ENCODE measurements around the gene NEDD4L. TPM values are rescaled to one million over a fixed set of nuclear protein-coding genes. Genes with fewer than 3 reads are reported as not detected.
"Not testable (repeated sequence)": the region's sequence is repeated elsewhere in the genome, so short reads cannot be mapped to it uniquely, and the experiment has no call there.

NEDD4L gene
- total RNA-seq, 1 donor from 2014 or later: 30.9 TPM

DNA sequence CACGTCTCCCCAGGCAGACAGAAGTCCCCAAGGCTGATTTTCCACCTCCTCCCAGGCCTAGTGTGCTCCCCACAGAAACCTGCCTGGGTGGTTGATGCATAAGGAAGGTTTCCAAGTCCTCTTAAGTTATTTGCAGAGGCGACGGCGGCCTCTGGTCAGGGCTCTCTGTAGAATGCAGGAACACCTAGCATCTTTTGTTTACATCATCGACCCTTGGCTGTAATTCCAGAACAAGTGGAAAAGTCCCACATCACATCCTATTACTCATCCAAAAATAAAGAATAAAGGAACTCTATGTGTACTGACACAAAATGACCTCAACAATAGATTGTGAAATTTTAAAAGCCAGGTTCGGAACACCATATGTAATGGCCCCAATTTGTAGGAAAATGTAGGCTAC, 373.7 kb downstream of the NEDD4L start:
- DNase-seq (ENCODE audit: low spot score) (no peak), ATAC-seq (no peak)
- intact Hi-C loops (cut with DNase I): no loop called here

- no peak for ATAC-seq
These were observed 374.3 kb downstream of the NEDD4L start for GRCh38 chr18:58418361-58418760.

DNA sequence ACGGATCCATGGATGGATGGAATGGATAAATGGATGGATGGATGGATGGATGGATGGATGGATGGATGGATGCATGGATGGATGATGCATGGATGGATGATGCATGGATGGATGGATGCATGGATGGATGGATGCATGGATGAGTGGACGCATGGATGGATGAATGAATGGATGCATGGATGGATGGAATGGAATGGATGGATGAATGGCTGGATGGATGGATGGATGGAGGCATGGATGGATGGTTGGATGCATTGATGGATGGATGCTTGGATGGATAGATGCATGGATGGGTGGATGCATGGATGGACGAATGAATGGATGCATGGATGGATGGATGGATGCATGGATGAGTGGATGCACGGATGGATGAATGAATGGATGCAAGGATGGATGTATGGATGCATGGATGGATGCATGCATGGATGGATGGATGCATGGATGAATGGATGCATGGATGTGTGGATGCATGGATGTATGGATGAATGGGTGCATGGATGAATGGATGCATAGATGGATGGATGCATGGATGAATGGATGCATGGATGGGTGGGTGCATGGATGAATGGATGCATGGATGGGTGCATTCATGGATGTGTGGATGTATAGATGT, 375.7 kb downstream of the NEDD4L start:
- no peak for DNase-seq (ENCODE audit: low spot score)
- intact Hi-C loops (cut with DNase I): no loop called here
- ATAC-seq: no peak

More at GRCh38 chr18:58418361-58418760, 374.3 kb downstream of the NEDD4L start:
- intact Hi-C loops (cut with DNase I): no loop called here
- no peak for DNase-seq (ENCODE audit: low spot score)

GRCh38 chr18:58426611-58427010, 382.6 kb downstream of the NEDD4L start:
- no peak for ATAC-seq
- intact Hi-C loops (cut with DNase I): no loop called here
- no peak for DNase-seq (ENCODE audit: low spot score)

- no peak for ATAC-seq
- intact Hi-C loops (cut with DNase I): no loop called here
- no peak for DNase-seq (ENCODE audit: low spot score)
These were observed 383.3 kb downstream of the NEDD4L start for GRCh38 chr18:58427321-58427720.

GRCh38 chr18:58429442-58429841, 385.4 kb downstream of the NEDD4L start:
- no peak for ATAC-seq
- intact Hi-C loops (cut with DNase I): no loop called here

GRCh38 chr18:58431215-58431614, 387.2 kb downstream of the NEDD4L start:
- DNase-seq (ENCODE audit: low spot score): no peak
- no peak for ATAC-seq
- intact Hi-C loops (cut with DNase I): no loop called here

More at GRCh38 chr18:58429442-58429841, 385.4 kb downstream of the NEDD4L start:
- DNase-seq (ENCODE audit: low spot score): no peak

DNA sequence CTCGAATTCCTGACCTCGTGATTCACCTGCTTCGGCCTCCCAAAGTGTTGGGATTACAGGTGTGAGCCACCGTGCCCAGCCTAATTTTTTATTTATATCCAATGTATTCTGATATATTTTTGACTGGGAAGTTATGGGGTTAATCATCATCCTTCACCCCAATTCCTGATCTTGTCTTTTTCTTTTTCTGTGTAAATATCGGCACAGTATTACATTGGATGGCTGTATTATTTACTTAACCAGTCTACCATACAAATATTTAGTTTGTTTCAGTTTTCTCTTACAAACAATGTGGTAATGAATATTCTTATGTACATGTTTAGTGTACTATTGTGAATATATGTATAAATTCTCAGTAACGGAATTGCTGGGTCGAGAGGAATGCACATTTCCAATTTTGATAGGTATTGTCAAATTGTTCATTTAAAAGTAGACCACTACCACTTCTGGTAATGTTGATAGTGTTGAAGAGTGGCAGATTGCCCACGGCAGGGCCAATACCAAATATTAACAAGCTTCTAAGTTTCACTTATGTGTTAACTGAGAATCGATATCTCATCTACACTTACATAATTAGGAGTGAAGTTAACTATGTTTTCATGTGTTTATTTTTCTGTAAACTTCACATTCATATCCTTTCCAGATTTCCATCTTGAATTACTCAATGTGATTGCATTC, 388.2 kb downstream of the NEDD4L start:
- DNase-seq (ENCODE audit: low spot score): no peak
- ATAC-seq: no peak
- intact Hi-C loops (cut with DNase I): no loop called here

DNA sequence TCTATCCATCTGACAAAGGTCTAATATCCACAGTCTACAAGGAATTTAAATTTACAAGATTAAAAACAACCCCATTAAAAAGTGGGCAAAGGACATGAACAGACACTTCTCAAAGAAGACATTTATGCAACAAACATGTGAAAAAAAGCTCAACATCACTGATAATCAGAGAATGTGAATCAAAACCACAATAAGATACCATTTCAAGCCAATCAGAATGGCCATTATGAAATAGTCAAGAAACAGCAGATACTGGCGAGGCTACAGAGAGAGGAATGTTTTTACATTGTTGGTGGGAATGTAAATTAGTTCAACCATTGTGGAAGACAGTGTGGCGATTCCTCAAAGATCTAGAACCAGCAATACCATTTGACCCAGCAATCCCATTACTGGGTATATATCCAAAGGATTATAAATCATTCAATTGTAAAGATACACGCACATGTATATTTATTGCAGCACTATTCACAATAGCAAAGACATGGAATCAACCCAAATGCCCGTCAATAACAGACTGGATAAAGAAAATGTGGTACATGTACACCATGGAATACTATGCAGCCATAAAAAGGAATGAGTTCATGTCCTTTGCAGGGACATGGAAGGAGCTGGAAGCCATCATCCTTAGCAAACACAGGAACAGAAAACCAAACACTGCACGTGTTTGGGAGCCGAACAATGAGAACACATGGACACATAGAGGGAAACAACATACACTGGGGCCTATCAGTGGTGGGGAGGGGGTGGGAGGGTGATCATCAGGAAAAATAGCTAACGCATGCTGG, 391.4 kb downstream of the NEDD4L start:
- ATAC-seq; DNase-seq (ENCODE audit: low spot score); intact Hi-C loops (cut with DNase I): not testable (repeated sequence)

DNA sequence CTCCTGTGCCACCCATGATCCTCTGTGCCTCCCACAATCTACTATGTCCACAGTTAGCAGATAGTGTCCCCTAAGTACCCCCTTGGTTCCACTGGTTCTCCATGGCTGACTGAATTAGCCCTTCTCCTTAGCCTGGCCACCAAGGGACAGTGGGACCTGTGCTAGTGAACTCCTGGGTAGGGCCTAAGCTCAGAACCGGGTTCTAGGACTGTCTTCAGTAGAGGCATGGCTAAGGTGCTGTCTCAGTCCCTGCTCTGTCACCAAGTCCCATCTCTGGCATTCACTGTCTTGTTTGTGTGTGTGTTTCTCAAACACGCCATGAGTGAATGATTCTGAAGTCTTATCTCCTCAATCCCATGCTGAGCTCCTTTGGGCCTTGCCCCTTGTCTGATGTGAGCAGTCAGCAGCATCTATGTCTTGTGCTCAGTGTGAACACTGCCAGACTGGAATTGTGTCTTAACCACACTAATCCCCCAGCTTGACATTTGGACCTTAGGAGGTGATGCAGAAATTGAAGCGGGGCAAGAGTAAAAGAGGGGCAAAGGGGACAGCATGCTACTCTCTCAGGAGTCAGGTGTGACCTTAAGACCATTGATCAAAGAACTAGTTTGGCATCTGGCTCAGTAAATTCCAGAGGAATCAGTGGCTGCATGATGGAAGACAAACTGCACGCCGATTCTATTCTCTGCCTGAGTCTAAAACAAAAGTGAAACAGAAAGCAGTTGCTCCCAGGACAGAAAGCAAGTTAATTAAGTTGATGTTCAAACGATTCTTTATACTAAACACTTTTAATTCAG, 394.3 kb downstream of the NEDD4L start:
- DNase-seq (ENCODE audit: low spot score) (no peak), ATAC-seq (peak; percentile 74)
- intact Hi-C loops (cut with DNase I): no loop called here

DNA sequence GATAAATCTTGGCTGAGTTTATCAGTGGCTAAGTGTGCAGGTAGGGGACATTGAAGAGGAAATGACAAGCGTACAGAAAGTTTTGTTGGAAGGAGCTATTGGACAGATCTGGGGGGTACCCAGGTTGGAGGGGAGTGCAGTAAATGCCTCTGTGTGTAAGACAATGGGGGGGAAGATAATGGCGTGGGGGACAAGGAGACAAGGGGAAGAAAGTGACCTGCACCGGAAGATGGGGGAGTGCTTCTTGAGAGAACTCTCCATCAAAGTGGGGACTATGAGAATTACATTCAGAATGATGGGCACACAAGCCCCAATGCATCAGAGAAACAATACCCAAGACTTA, 394.9 kb downstream of the NEDD4L start:
- ATAC-seq: peak; percentile 27
- no peak for DNase-seq (ENCODE audit: low spot score)
- intact Hi-C loops (cut with DNase I): no loop called here

DNA sequence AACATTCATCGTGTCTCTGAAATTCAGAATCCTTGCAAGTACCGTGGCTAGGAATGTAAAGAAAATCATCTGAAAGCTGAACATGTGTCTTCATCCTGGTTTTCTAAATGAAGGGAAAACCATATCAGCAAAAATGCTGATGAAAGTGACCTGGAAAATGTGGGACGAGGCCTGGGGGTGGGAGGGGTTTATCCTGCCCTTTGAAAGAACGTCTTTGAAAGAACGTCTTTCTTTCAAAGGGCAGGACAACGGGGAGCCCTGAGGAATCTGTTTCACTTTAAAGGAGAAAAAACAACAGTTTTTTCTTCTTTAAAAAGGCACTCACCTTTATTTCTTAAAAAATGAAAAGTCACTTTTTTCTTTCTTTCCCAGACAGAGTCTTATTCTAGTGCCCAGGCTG, 399.6 kb downstream of the NEDD4L start:
- intact Hi-C loops (cut with DNase I): no loop called here
- DNase-seq (ENCODE audit: low spot score) (no peak), ATAC-seq (no peak)

GRCh38 chr18:58446391-58447060, 402.5 kb downstream of the NEDD4L start:
- no peak for ATAC-seq
- DNase-seq (ENCODE audit: low spot score): no peak
- intact Hi-C loops (cut with DNase I): no loop called here

- DNase-seq (ENCODE audit: low spot score) (no peak), ATAC-seq (peak; percentile 78)
- intact Hi-C loops (cut with DNase I): no loop called here
These were observed 403.5 kb downstream of the NEDD4L start for GRCh38 chr18:58447402-58448095.

DNA sequence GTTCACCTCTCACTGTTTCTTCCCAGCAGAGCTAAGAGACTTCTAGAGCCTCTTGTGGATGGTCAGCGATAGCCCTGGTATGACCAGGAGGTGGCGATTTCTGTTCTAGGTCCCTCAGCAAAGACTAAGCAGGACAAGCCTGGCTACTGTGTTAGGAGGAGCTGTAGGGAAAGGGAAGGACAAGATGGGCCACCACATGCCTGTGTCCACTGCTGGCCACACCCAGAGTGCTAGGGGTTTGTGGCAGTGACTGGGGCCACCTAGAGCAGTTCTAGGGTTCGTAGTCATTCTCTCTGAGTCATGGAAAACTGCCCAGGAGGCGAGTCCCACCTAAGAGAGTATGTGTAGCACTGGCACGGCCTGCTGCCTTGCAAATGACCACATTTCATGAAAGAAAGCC, 405.4 kb downstream of the NEDD4L start:
- no peak for DNase-seq (ENCODE audit: low spot score)
- no peak for ATAC-seq
- intact Hi-C loops (cut with DNase I): no loop called here
